Measurements from ENCODE around the gene CLTC.

CLTC gene

DNA sequence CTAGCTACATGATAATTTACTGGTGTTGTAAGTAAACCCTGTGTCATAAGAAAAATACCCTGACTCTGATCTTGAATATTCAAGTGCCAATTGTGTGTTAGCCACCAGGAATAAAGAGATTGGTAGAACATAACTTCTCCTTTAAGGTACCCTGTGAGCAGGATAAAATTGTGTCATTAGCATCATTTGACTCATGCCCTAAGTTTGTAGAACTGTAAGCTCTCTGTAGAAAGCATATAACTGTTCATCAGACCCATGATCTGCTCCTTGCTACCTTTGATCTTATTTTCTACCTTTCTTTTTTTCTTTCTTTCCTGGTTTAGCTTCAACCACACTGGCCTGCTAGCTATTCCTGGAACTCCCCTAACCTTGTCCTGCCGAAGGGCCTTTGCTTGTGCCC, 51.7 kb downstream of the CLTC start:
- Histone ChIP-seq H2AFZ (ENCODE audit: low read depth, low read length) (no peak overlapping the region), H3K4me2 (ENCODE audit: insufficient read depth, low read length) (no peak overlapping the region), H3K27ac (ENCODE audit: low read length) (no peak overlapping the region), H3K9ac (ENCODE audit: low read depth, low read length) (no peak overlapping the region), H3K27me3 (ENCODE audit: insufficient read depth, low read length, poor library complexity) (no peaks in the 10 kb centered on the region), H4K20me1 (ENCODE audit: insufficient read depth, low read length) (no peaks in the 10 kb centered on the region; the same call in 1 of the 2 replicates), H3K4me1 (ENCODE audit: insufficient read depth, low read length) (no peaks in the 10 kb centered on the region), H3K36me3 (ENCODE audit: insufficient read depth, low read length) (peaks cover 96% of the 10 kb centered on the region), H3K4me3 (ENCODE audit: low read depth in 1 of 2, low read length in 2 of 2) (no peak overlapping the region), H3K79me2 (ENCODE audit: insufficient read depth, low read length) (peaks cover 23% of the 10 kb centered on the region; the same call in 1 of the 2 replicates), H3K9me3 (ENCODE audit: insufficient read depth, low read length, severe bottlenecking) (no peaks in the 10 kb centered on the region)
- TF ChIP-seq CTCF (IDR thresholded peaks at IDR 0.05; ENCODE audit: borderline replicate concordance, extremely low read depth, low read length, poor library complexity, severe bottlenecking) (no peak), EZH2 (IDR thresholded peaks at IDR 0.05; ENCODE audit: borderline replicate concordance, low read depth, low read length, severe bottlenecking) (no peak)
- DNase-seq (no peak), ATAC-seq (ENCODE audit: insufficient read depth, low read depth) (no peak)

GRCh38 chr17:59675231-59675630, 55.5 kb downstream of the CLTC start:
- Histone ChIP-seq H3K27me3 (ENCODE audit: insufficient read depth, low read length, poor library complexity) (no peaks in the 10 kb centered on the region), H3K4me2 (ENCODE audit: insufficient read depth, low read length) (no peak overlapping the region), H3K36me3 (ENCODE audit: insufficient read depth, low read length) (peaks cover 95% of the 10 kb centered on the region), H3K4me3 (ENCODE audit: low read depth in 1 of 2, low read length in 2 of 2) (no peak overlapping the region), H3K9ac (ENCODE audit: low read depth, low read length) (no peak overlapping the region), H3K79me2 (ENCODE audit: insufficient read depth, low read length) (peaks cover 43% of the 10 kb centered on the region; the same call in 1 of the 2 replicates), H3K4me1 (ENCODE audit: insufficient read depth, low read length) (no peaks in the 10 kb centered on the region), H3K9me3 (ENCODE audit: insufficient read depth, low read length, severe bottlenecking) (no peaks in the 10 kb centered on the region), H4K20me1 (ENCODE audit: insufficient read depth, low read length) (peaks cover 2% of the 10 kb centered on the region), H3K27ac (ENCODE audit: low read length) (no peak overlapping the region), H2AFZ (ENCODE audit: low read depth, low read length) (no peak overlapping the region)
- ATAC-seq (ENCODE audit: insufficient read depth, low read depth): no peak
- DNase-seq: no peak
- no peak for TF ChIP-seq EZH2 (IDR thresholded peaks at IDR 0.05; ENCODE audit: borderline replicate concordance, low read depth, low read length, severe bottlenecking)
- TF ChIP-seq CTCF (IDR thresholded peaks at IDR 0.05; ENCODE audit: borderline replicate concordance, extremely low read depth, low read length, poor library complexity, severe bottlenecking): no peak

DNA sequence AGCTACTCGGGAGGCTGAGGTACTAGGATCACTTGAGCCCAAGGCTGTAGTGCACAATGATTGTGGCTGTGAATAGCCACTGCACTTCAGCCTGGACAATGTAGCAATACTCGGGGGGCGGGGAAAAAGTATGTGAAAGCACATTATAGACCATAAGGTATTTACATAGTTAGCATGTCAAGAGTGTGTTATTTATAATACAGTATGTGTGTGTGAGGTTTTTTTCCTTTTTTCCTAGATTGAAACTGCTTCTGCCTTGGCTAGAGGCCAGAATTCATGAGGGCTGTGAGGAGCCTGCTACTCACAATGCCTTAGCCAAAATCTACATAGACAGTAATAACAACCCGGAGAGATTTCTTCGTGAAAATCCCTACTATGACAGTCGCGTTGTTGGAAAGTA, 57.0 kb downstream of the CLTC start:
- DNase-seq: no peak
- Histone ChIP-seq H3K36me3 (ENCODE audit: insufficient read depth, low read length) (peaks cover 96% of the 10 kb centered on the region), H3K9me3 (ENCODE audit: insufficient read depth, low read length, severe bottlenecking) (no peaks in the 10 kb centered on the region), H3K27me3 (ENCODE audit: insufficient read depth, low read length, poor library complexity) (no peaks in the 10 kb centered on the region), H2AFZ (ENCODE audit: low read depth, low read length) (no peak overlapping the region), H3K4me3 (ENCODE audit: low read depth in 1 of 2, low read length in 2 of 2) (no peak overlapping the region), H3K79me2 (ENCODE audit: insufficient read depth, low read length) (peaks cover 37% of the 10 kb centered on the region; the same call in 1 of the 2 replicates), H3K27ac (ENCODE audit: low read length) (no peak overlapping the region), H3K9ac (ENCODE audit: low read depth, low read length) (no peak overlapping the region), H3K4me2 (ENCODE audit: insufficient read depth, low read length) (no peak overlapping the region), H4K20me1 (ENCODE audit: insufficient read depth, low read length) (peaks cover 2% of the 10 kb centered on the region; the same call in 1 of the 2 replicates), H3K4me1 (ENCODE audit: insufficient read depth, low read length) (no peaks in the 10 kb centered on the region)
- no peak for TF ChIP-seq EZH2 (IDR thresholded peaks at IDR 0.05; ENCODE audit: borderline replicate concordance, low read depth, low read length, severe bottlenecking)
- TF ChIP-seq CTCF (IDR thresholded peaks at IDR 0.05; ENCODE audit: borderline replicate concordance, extremely low read depth, low read length, poor library complexity, severe bottlenecking): no peak
- no peak for ATAC-seq (ENCODE audit: insufficient read depth, low read depth)

GRCh38 chr17:59678918-59679317, 59.2 kb downstream of the CLTC start:
- Histone ChIP-seq H3K27ac (ENCODE audit: low read length) (no peak overlapping the region), H3K4me1 (ENCODE audit: insufficient read depth, low read length) (no peaks in the 10 kb centered on the region), H4K20me1 (ENCODE audit: insufficient read depth, low read length) (peaks cover 2% of the 10 kb centered on the region; the same call in 1 of the 2 replicates), H3K9me3 (ENCODE audit: insufficient read depth, low read length, severe bottlenecking) (no peaks in the 10 kb centered on the region), H3K4me3 (ENCODE audit: low read depth in 1 of 2, low read length in 2 of 2) (no peak overlapping the region), H2AFZ (ENCODE audit: low read depth, low read length) (no peak overlapping the region), H3K4me2 (ENCODE audit: insufficient read depth, low read length) (no peak overlapping the region), H3K9ac (ENCODE audit: low read depth, low read length) (no peak overlapping the region), H3K36me3 (ENCODE audit: insufficient read depth, low read length) (peaks cover 98% of the 10 kb centered on the region), H3K79me2 (ENCODE audit: insufficient read depth, low read length) (peaks cover 48% of the 10 kb centered on the region; the same call in 1 of the 2 replicates), H3K27me3 (ENCODE audit: insufficient read depth, low read length, poor library complexity) (no peaks in the 10 kb centered on the region)
- TF ChIP-seq EZH2 (IDR thresholded peaks at IDR 0.05; ENCODE audit: borderline replicate concordance, low read depth, low read length, severe bottlenecking) (no peak), CTCF (IDR thresholded peaks at IDR 0.05; ENCODE audit: borderline replicate concordance, extremely low read depth, low read length, poor library complexity, severe bottlenecking) (no peak)
- ATAC-seq (ENCODE audit: insufficient read depth, low read depth): no peak
- no peak for DNase-seq

Measured in DND-41 (cell line).